GM18519 (cell line): ENCODE results near the gene KCNN2.
A peak's percentile ranks its signal among the peaks of the same experiment; 100 is the strongest.

Experiments used
- ATAC-seq: cut with Tn5 transposase; IDR thresholded peaks from one replicate; pipeline ENCODE4 v1.9.1; 2021; ENCODE audit warnings: mild to moderate bottlenecking, moderate library complexity; ENCODE audit not compliant: unreplicated experiment, low FRiP score

The KCNN2 gene

GRCh38 chr5:114361724-114362196 lies at the start of gene KCNN2:
Gene KCNN2, plus strand, starts transcription at chr5:114362070. Its CDS starts 70 bp downstream, at chr5:114362140.
- peak; percentile 52 for ATAC-seq

- ATAC-seq, result no peak
Measured at GRCh38 chr5:114312658-114313057, 49.2 kb upstream of the KCNN2 start.

GRCh38 chr5:114314061-114314460 lies 47.8 kb upstream of the KCNN2 start:
- no peak for ATAC-seq

- ATAC-seq, result no peak
Measured at GRCh38 chr5:114316167-114316566, 45.7 kb upstream of the KCNN2 start.

- no peak for ATAC-seq
Measured at GRCh38 chr5:114317751-114318150, 44.1 kb upstream of the KCNN2 start.

- ATAC-seq, result no peak
Measured at GRCh38 chr5:114319236-114319635, 42.6 kb upstream of the KCNN2 start.

GRCh38 chr5:114319821-114320220 lies 42.0 kb upstream of the KCNN2 start:
- no peak for ATAC-seq

GRCh38 chr5:114324282-114324681 lies 37.6 kb upstream of the KCNN2 start:
- ATAC-seq, result no peak

GRCh38 chr5:114325541-114325940 lies 36.3 kb upstream of the KCNN2 start:
- ATAC-seq, result no peak

GRCh38 chr5:114327474-114327873 lies 34.4 kb upstream of the KCNN2 start:
- ATAC-seq, result no peak

- ATAC-seq, result no peak
Measured at GRCh38 chr5:114327987-114328386, 33.9 kb upstream of the KCNN2 start.

GRCh38 chr5:114330916-114331531 lies 30.8 kb upstream of the KCNN2 start:
- ATAC-seq, result no peak

- no peak for ATAC-seq
Measured at GRCh38 chr5:114332493-114332892, 29.4 kb upstream of the KCNN2 start.

- ATAC-seq, result no peak
Measured at GRCh38 chr5:114332925-114333324, 28.9 kb upstream of the KCNN2 start.

GRCh38 chr5:114335391-114335790 lies 26.5 kb upstream of the KCNN2 start:
- ATAC-seq, result no peak

GRCh38 chr5:114339108-114339507 lies 22.8 kb upstream of the KCNN2 start:
- no peak for ATAC-seq

GRCh38 chr5:114346181-114346580 lies 15.7 kb upstream of the KCNN2 start:
- ATAC-seq, result no peak

GRCh38 chr5:114355086-114355830 lies 6.6 kb upstream of the KCNN2 start:
- ATAC-seq, result no peak

GRCh38 chr5:114358329-114358728 lies 3.5 kb upstream of the KCNN2 start:
- no peak for ATAC-seq

GRCh38 chr5:114360357-114360756 lies 1.5 kb upstream of the KCNN2 start:
- ATAC-seq, result no peak

GRCh38 chr5:114360816-114361723 lies 800 bp upstream of the KCNN2 start:
- ATAC-seq, result peak; percentile 30
